ENCODE results near the gene SPATA32.

GRCh38 chr17:45226576-45226975 is 35.3 kb downstream of the SPATA32 start:
- TF ChIP-seq CTCF (IDR thresholded peaks at IDR 0.05) (no peak), POLR2A (IDR thresholded peaks at IDR 0.05) (no peak), POLR2AphosphoS5 (IDR thresholded peaks at IDR 0.05) (no peak), EP300 (IDR thresholded peaks at IDR 0.05; ENCODE audit: low read depth) (no peak)

Data from transverse colon (tissue), 4 donors.